NCI-H146 (cell line): ENCODE measurements around the gene NKX6-2.
"Not testable (repeated sequence)": the region's sequence is repeated elsewhere in the genome, so short reads cannot be mapped to it uniquely, and the experiment has no call there.

Experiments used
- DNase-seq: peaks from one replicate; lab custom pipeline; 2025; lab: John Stamatoyannopoulos, UW

NKX6-2 gene

DNA sequence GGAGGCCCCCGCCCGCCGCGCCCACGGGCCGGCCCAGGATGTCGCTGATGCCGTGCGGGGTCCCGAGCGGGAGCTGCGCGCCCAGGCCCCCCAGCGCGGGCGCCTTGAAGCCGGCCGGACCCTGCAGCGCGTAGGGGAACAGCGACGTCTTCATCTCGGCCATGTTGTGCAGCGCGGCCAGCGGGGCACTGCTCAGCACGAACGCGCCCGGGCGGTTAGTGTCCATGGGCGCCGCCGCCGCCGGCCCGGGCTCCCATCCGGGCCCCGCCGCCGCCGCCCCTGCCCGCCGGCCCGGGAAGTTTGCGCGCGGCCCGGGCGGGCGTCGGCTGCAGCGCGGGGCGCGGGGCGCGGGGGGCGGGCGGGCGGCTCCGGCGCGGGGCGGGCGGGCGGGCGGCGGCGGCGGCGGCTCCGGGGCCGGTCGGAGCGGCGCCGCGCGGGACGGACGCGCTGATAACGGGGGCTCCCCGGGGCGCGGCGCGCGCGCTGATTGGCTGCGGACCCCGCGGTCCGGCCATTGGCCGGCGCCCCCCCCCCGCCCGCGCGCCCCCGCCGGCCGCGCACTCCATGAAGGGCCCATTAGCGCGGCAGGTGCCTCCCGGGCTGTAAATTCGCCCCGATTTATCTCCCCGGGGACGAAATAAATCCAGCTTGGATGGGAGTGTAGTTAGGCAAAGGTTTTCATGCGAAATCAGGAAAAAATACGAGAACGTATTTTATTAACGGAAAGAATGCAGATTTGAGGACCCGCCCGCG, at the start of gene NKX6-2:
NKX6-2 (minus strand) TSS at position 425 of the 753 bp plus-strand sequence; CDS start at position 226, 199 bp downstream.
- DNase-seq = no peak

DNA sequence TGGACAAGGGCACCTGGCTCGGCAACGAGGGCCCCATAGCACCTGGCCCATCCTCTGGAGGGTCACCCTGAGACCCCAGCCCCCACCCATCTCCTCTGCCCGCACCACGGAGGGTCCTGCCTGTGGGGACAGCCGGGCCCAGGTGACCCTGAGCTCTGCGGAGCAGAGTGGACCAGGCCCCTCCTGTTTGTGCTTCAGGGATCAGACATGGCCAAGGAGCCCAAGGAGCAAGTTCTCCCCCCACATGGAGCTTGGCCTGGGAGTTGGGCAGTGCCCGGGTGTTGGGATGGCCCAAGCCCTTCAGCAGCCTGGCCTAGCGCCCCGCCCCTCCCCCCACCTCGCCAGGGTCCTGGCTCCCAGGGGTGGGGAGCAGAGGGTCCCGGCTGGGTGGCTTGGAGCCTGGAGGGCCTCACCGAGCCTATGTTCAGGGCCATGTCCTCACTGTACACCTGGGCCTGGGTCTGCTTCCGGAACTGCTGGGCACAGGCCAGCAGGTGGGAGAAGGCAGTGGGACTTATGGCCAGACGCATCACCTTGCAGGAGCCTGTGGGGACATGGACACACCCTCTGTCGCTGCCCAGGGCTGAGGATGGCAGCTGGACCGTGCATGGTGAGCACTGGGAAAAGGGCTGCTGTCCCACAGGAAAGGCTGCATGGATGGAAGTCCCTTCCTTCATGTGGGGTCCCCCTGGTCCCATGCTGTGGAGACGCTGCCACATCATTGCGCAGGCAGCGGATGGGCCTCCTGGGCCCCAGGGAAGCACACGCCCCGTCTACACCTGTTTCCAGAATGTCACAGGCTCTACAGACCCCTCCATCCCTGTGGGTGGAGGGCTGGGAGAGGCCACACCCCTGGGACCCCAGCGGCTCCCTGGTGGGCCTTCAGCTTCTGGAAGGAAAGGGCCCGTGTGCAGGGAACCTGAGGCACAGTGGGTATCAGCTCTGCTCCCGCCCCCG, 49.2 kb upstream of the NKX6-2 start:
- DNase-seq = no peak

DNA sequence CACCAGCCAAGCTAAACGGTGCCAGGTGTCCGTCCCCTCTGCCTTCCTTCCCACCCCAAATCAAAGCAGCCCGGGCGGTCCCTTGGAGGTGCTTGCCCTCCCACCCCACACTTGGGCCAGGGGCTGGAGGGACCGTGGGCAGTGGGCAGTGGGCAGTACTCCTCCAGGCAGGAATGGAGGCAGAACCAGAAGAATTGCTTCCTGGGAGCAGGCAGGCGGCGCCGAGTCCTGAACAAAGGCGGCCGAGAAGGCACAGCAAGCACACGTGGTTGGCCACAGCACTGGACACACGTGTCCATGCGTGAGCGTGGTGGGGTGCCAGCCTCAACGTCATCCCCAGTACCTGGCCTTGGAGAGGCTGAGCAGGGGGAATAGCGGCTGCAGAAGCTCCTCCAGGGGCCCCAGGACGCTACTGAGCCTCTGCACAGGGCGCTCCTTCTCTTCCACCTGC, 48.4 kb upstream of the NKX6-2 start:
- no peak for DNase-seq

DNA sequence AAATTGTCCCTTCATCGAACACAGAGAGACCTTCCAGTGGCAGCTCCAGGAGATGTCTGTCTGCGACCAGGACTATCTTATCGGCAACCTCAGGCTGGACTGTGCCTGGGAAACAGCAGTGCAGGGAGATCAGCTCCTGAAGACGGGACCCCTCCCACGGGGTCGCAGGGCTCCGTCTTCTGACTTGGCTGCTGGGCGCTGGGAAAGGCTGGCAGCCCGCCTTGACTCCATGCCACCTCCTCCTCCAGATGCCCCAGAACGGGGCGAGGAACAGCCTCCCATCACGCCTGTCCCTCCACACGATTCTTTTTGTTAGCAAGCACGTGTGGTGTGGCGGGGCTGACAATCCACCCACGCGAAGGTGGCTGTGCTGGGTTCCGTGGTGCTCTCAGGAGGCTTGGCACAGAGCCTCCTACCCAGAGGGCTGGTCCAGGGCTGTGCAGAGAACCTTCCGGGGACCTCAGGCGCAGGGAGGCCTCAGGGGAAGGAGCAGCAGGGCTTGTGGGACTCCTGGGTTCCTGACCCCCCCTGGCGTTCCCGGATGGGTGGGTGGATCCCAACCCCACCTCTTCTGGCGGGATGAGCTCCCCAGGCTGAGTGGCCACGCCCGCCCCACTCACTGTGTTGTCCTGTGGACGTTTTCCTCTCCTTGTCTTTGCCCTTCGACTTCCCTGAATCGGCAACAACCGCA, 47.6 kb upstream of the NKX6-2 start:
- no peak for DNase-seq

DNA sequence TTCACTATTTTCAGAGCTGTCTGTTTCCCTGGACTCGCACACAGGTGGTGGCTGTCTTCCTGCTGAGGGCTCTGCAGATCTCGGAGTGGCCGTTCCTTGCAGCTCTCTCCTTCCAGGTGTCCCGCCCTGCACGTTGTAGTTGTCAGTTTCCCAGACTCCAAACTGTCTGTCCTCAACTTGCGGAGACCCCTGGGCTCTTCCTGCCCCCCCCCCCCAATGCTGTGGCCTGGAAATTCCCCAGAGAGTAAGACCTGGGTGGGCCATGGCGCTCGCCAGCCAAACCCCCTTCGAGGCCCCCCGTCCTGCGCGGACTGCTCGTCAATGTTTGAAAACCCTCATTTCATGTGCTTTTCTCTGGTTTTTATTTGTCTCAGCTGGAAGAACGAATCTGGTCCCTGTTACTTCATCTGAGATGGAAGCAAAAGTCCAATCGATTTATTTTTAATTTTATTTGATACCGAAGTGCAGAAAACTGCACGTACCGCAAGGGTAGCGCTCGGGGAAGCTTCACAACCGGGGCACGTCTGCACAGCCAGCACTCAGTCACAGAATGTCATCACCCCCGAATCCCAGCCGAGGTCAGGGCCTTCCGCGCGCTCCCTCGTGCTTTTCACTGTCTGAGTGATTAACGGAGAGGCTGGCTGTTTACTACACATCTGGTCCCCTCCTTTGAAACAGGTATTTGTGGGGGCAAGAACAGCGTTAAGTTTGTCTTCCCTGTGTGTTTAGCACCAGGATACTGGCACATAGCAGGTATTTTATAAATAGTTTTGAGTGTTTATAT, 46.4 kb upstream of the NKX6-2 start:
- no peak for DNase-seq

DNA sequence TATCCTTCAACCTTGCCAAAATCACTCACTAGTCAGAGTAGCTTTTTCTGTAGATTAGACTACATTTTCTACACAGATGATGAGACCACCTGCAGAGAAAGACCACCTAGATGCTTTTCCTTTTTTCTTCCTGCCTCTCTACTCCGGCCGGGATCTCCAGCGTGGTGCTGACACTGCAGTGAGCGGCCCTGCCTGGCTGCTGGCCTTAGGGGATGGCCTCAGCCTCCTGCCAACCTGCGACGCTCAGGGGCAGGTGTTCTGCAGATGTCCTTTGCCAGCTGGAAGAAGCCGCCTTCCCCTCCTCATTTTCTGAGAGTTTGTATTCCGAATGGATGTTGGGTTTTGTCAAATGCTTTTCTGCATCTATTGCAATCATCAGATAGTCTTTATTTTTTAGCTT, 43.5 kb upstream of the NKX6-2 start:
- no peak for DNase-seq

DNA sequence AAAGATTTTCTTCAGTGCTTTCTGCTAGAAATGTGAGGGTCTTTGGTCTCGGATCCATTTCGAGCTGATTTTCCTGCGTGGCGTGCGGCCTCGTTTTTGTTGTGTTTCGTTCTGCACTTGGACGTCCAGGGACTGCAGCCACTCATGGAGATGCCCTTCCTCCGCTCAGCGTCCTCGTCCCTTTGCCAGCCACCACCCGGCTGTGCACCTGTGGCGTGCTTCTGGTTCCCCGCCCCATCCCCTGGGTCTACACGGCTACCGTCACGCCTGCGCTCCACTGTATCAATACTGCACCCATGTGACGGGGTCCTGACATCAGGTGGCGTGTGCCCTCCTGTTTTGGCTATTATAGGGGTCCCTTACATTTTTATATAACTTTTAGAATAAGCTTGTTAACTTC, 42.7 kb upstream of the NKX6-2 start:
- no peak for DNase-seq

DNA sequence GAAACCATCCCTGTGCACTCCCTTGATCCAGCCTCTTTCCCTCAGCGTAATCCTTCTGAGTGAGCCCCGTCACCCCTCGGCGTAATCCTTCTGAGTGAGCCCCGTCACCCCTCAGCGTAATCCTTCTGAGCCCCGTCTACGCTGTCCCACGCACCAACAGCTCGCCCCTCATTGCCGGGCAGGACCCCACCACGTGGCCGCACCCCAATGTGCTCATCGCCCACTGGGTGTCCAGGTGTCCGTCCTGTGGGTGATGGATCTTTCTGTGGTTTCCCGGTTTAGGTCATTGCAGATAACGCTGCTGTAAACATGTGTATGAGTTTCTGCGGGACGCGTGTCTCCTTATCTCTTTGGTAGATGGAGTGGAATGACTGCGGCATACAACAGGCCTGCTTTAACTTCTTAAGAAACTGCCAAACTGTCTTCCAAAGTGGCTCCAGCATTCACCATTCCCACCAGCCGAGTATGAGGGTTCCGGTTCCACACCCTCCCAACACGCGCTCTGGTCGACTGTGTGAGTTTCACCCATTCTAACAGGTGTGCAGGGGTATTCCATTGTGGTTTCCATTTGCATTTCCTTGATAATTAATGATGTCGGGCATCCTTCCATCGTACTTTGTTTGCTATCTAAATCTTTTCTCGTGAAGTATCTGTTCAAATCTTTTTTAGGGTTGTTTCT, 42.1 kb upstream of the NKX6-2 start:
- DNase-seq = no peak

DNA sequence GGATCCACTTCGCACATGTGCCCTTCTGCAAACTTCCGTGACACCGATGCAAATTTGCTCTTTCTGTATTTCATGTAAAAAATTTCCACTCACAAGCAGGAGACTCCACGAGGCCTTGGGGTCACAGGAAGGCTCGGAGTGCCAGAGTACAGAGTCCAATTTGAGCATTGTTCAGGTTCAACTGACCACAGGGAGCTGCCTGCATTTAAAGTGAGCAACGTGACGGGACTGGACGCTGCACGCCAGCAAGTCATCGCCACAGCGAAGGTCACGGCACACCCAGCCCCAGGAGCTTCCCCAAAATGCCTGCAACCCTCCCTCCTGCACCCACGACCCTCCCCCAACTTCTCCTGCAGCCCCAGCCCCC, 41.5 kb upstream of the NKX6-2 start:
- no peak for DNase-seq

DNA sequence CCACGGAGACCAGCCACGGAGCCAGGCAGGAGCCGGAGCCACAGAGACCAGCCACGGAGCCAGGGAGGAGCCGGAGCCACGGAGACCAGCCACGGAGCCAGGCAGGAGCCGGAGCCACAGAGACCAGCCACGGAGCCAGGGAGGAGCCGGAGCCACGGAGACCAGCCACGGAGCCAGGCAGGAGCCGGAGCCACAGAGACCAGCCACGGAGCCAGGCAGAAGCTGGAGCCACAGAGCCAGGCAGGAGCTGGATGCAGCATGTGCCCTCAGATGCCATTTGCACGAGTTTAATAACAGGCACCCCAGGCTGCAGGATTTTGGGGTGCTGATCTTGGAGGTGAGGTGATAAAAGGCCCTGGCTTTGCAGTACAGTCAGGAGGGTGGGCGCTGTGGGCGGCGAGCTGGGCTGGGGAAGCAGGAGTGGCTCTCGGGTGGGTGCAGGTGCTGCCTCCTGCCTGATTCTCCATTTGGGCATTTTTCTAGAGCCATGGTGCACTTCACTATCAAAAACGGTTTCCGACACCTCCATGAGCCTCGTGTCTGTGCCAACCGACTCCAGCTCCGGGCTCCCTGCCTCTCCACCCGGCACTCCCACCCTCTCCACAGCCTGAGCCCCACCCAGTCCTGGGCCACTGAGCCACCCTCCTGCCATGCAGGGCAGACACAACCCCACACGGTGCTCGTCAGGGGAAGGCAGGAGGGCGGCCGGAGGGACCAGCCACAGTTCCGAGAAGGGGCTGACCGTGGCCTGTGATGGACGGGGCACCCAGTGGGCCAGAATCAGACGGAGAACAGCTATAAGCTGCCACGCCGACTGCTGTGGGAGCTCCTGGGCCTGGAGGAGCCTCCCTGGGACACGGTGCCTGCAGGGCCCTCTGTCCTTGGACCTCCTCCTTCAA, 40.8 kb upstream of the NKX6-2 start:
- no peak for DNase-seq

DNA sequence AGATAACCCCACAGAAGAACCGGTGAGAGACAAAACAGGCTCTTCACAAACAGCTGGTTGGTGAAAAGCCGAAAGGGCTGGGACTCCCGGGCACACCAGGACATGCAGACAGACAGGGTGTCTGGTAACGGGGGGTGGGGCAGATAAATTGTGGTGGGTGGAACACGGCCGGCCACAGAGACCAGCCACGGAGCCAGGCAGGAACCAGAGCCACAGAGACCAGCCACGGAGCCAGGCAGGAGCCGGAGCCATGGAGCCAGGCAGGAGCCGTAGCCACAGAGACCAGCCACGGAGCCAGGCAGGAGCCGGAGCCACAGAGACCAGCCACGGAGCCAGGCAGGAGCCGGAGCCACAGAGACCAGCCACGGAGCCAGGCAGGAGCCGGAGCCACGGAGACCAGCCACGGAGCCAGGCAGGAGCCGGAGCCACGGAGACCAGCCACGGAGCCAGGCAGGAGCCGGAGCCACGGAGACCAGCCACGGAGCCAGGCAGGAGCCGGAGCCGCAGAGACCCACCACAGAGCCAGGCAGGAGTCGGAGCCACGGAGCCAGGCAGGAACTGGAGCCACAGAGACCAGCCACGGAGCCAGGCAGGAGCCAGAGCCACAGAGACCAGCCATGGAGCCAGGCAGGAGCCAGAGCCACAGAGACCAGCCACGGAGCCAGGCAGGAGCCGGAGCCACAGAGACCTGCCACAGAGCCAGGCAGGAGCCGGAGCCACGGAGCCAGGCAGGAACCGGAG, 40.0 kb upstream of the NKX6-2 start:
- not testable (repeated sequence) for DNase-seq

DNA sequence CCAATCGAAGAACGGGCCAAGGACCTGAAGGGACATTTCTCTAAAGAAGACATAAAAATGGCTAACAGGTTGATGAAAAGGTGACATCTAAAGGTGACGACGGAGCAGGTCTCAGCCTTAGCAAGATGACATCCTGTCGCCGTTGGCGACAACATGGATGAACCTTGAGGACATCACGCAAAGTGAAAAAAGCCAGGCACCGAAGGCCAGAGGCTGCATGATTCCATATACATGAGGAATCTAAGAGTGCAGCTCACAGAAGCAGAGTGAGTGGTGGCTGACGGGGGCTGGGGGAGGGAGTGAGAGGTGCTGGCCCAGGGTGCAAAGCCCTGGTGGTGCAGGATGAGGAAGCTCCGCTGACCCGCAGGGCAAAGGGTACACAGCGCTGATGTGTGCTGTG, 34.1 kb upstream of the NKX6-2 start:
- no peak for DNase-seq

DNA sequence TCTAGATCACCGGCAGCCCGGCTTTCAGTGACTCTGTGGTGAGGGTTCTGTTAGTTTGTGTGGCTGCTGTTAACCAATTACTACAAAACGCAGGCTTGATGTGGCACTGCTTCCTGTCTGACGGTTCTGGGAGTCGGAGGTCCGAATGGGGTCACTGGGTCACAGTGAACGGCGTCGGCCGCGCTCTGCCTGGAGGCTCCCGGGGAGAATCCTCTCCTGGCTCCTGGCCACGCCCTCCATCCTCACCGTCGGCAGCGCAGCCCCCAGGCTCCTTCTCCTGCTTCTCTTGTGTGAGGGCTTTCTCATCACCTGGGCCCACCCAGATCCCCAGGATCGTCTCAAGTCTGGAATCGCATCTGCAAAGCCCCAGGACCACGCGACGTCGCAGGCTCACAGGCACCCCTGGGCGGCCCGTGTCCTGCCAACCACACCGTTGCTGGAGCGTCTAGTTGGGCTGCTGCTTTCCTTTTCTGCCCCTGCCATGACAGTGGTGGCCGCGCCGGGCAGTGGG, 31.8 kb upstream of the NKX6-2 start:
- no peak for DNase-seq

DNA sequence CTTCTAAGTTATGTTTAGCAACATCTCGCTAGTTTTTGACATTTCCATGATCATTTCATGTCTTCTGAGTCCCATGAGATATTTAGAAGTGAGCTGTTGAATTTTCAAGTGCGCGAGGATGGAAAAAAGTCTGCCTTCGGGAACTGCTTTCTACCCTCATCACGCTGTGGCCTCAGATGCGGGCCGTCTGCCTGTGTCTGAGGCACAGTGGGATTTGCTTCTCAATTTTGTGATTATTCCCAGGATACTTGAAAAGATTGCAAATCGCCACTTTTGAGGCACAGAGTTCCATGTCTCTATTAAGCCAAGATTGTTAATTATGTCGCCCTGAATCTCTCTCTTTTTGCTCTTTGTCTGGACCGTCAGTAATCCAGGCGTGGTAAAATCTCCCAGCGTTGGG, 30.8 kb upstream of the NKX6-2 start:
- no peak for DNase-seq

DNA sequence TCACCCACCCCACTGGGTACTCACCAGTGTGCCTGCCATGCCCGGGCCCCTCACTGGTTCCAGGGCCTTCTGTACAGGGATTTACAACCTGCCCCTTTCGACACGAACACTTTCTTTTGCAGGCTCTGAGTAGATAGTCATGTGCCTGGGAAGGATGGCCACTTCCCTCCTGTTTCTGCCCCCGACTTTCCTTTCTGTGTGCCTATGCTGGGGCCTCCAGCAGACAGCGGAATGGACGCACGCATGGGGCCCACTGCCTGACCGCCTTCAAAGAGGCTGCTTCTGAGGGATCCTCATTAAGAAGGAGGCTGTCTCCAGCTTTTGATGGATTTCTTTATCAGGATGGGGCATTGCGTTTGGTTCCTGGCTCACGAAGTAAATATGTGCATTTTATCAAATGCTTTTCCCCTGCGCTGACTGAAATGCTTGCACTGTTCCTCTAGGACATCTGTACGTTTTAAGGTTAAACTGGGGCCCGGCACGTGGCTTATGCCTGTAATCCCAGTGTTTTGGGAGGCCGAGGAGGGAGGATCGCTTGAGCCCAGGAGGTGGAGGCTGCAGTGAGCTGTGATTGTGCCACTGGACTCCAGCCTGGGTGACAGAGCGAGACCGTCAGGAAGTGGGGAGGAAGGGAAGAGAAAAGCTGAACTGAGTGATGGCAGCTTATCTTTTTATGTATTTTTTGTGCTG, 29.4 kb upstream of the NKX6-2 start:
- no peak for DNase-seq

DNA sequence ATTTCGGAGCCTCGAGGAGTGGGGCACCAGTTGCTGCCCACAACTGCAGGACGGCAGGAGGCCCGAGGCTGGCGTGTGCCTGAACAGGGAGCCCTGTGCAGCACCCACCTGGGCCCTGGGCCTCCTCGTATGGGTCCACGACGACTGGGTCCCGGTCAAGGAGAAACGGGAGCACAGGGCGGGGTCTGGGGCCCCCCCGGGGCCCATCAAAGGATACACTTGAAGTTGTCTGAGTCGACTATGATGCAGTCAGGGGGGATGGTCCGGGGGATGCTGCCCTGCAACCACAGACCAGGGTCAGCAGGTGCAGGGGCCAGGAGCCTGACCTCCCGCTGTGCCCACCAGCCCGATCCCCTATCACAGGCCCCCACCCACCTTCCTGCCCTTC, 28.5 kb upstream of the NKX6-2 start:
- DNase-seq = no peak

DNA sequence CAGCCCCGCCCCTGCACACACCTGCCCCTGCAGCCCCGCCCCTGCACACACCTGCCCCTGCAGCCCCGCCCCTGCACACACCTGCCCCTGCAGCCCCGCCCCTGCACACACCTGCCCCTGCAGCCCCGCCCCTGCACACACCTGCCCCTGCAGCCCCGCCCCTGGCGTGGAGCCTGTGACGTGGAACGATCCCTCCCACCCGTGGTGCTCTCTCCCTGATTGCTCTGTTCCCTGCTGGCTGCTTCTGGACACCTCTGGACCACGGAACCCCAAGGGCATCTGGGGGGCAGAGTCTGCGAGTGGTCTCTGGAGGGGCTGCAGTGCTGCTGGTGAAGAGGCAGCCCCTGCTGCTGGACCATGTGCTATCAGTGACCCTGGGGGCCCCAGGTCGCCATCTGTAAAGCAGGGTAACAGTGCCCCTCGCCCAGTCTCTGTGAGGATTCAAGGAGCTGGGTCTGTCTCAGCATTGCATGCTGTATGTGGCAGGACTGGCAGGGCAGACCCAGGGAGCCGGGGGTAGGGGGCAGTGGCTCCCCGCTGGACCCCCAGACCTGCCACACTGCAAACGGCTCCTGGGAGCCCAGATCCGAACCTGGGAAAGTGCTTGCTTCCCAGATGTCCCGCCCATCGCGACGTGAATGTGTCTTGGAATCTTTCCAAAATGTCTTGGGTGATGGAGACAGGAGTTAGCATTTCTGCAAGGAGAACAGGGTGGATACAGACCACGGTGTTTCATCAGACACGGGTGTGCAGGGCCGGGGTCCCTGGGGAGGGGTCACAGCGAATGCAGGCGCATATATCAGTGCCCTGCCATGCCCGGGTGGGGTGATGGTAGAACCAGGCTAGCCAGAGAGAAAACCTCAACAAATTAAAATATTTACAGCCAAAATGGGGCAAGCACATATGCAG, 27.9 kb upstream of the NKX6-2 start:
- no peak for DNase-seq

DNA sequence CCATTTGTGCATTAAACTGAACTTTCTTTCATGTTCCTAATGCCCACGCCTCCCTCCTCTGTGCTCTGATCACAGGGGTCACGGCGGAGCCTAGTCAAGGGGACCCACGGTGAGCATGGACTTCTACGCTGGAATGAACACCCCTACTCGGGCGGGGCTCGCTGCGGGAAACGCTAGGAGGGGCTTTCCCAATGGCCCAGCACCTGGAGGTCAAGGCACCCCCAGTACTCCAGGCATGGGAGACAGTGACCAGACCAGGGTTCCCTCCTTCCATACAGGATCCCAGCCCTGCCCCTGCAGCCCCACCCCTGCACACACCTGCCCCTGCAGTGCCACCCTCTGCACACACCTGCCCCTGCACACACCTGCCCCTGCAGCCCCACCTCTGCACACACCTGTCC, 27.1 kb upstream of the NKX6-2 start:
- DNase-seq = no peak
